ENCODE measurements around the gene ATXN1.

The ATXN1 gene

GRCh38 chr6:16349544-16349943, 411.7 kb downstream of the ATXN1 start:
- no peaks in the 10 kb centered on the region for H3K27me3 ChIP-seq
- DNase-seq, result no peak
- H3K36me3 ChIP-seq, result no peaks in the 10 kb centered on the region
- intact Hi-C loops (cut with DNase I; ENCODE audit: low total_unique reads), result no loop called here
- H3K9me3 ChIP-seq, result no peaks in the 10 kb centered on the region
- H3K4me3 ChIP-seq, result no peak overlapping the region
- no peak overlapping the region for H3K27ac ChIP-seq
- TF ChIP-seq CTCF (IDR thresholded peaks at IDR 0.05), result no peak
- H3K4me1 ChIP-seq, result peaks cover 0 to 51% (median 16%) of the 10 kb centered on the region in 4 donors

GRCh38 chr6:16346831-16347230, 414.4 kb downstream of the ATXN1 start:
- no peaks in the 10 kb centered on the region for H3K27me3 ChIP-seq
- H3K4me1 ChIP-seq, result peaks cover 0 to 41% (median 13%) of the 10 kb centered on the region in 4 donors
- intact Hi-C loops (cut with DNase I; ENCODE audit: low total_unique reads), result no loop called here
- no peaks in the 10 kb centered on the region for H3K9me3 ChIP-seq
- TF ChIP-seq CTCF (IDR thresholded peaks at IDR 0.05), result no peak
- H3K27ac ChIP-seq, result no peak overlapping the region
- H3K4me3 ChIP-seq, result no peak overlapping the region
- no peaks in the 10 kb centered on the region for H3K36me3 ChIP-seq
- DNase-seq, result no peak

- intact Hi-C loops (cut with DNase I; ENCODE audit: low total_unique reads), result no loop called here
Measured at GRCh38 chr6:16345449-16346330, 415.6 kb downstream of the ATXN1 start.

GRCh38 chr6:16344756-16345155, 416.5 kb downstream of the ATXN1 start:
- H3K27ac ChIP-seq, result no peak overlapping the region
- no peaks in the 10 kb centered on the region for H3K27me3 ChIP-seq
- intact Hi-C loops (cut with DNase I; ENCODE audit: low total_unique reads), result no loop called here
- H3K4me1 ChIP-seq, result peaks cover 0 to 30% (median 6%) of the 10 kb centered on the region in 4 donors
- no peak for DNase-seq
- H3K9me3 ChIP-seq, result no peaks in the 10 kb centered on the region
- no peaks in the 10 kb centered on the region for H3K36me3 ChIP-seq
- no peak overlapping the region for H3K4me3 ChIP-seq
- no peak for TF ChIP-seq CTCF (IDR thresholded peaks at IDR 0.05)

More at GRCh38 chr6:16345449-16346330, 415.6 kb downstream of the ATXN1 start:
- Histone ChIP-seq H3K27ac (no peak overlapping the region), H3K36me3 (no peaks in the 10 kb centered on the region), H3K4me1 (peaks cover 0 to 29% (median 6%) of the 10 kb centered on the region in 4 donors), H3K27me3 (no peaks in the 10 kb centered on the region), H3K4me3 (no peak overlapping the region), H3K9me3 (no peaks in the 10 kb centered on the region)
- DNase-seq, result no peak
- no peak for TF ChIP-seq CTCF (IDR thresholded peaks at IDR 0.05)

GRCh38 chr6:16343593-16343992, 417.7 kb downstream of the ATXN1 start:
- no peak for DNase-seq
- H3K4me1 ChIP-seq, result peaks cover 0 to 36% (median 16%) of the 10 kb centered on the region in 4 donors
- no peak for TF ChIP-seq CTCF (IDR thresholded peaks at IDR 0.05)
- no peaks in the 10 kb centered on the region for H3K9me3 ChIP-seq
- no peak overlapping the region for H3K27ac ChIP-seq
- intact Hi-C loops (cut with DNase I; ENCODE audit: low total_unique reads), result no loop called here
- no peaks in the 10 kb centered on the region for H3K36me3 ChIP-seq
- H3K27me3 ChIP-seq, result no peaks in the 10 kb centered on the region
- H3K4me3 ChIP-seq, result no peak overlapping the region

Measured in tibial artery (tissue), 4 donors.